ENCODE data around the gene PPP1R12A.
"Not testable (repeated sequence)": the region's sequence is repeated elsewhere in the genome, so short reads cannot be mapped to it uniquely, and the experiment has no call there.

The PPP1R12A gene

DNA sequence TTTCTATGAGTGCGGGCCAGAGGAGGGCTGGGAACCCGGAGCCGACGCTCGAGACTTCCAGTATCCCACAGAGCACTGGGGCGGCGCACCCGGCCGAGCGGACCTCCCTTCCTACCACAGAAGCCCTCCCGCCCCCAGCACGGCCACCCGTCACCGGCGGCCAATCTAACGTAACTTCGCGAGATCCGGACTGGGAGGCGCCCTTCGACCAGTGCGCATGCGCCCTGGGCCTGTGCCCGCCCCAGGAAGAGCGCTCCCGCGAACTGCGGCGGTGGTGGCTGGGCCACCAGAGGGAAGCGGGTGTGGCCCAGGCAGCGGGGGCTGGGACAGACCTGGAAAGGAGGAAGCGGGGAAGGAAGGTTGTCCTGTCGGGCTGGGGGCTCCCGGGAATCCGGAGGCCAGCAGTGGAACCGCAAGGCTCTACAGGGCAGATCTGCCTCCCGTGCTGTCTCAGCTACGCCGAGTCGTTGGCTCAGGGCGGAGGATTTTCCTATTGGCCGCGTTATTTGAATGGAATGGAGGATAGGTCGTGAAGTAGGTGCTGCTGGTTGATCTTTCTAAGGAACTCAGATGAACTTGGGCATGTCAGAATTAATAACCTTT, at the start of gene PPP1R12A:
Gene PPP1R12A, minus strand, starts transcription at position 77 of the 603 bp plus-strand sequence. CDS start 166 bp downstream, outside the sequence.
- DNase-seq, result peak; percentile 90

- DNase-seq, result no peak
Measured at GRCh38 chr12:79983986-79984620, 49.2 kb upstream of the PPP1R12A start.

- no peak for DNase-seq
Measured at GRCh38 chr12:79983492-79983891, 48.6 kb upstream of the PPP1R12A start.

GRCh38 chr12:79982086-79983062, 47.5 kb upstream of the PPP1R12A start:
- no peak for DNase-seq

- no peak for DNase-seq
Measured at GRCh38 chr12:79978692-79979091, 43.8 kb upstream of the PPP1R12A start.

DNA sequence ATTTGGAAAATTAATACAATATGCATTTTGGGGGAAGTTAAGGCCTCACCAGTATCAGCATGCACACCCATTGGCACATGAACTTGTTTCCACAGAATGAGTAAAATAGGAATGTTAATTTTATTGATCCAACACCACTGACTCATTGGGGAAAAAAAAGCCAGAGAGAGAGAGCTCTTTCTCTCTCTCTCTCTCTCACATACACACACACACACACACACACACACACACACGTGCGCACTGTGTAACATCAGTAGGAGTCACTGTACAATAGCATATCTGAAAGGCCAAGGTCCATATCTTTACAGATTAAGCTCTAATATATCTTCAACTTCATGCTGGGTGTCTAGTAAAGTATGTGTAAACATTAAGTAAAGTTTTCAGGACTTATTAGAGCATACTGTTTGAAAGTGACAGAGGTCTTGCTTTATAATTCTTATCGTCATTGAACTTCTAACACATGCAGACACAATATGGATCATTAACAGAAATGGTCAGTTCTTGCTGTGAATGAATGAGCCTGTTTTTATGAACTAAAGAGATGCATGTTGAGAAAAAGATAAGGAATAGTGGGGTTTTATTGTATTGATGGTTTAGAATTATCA, 43.1 kb upstream of the PPP1R12A start:
- not testable (repeated sequence) for DNase-seq

- no peak for DNase-seq
Measured at GRCh38 chr12:79975143-79975542, 40.2 kb upstream of the PPP1R12A start.

GRCh38 chr12:79973801-79974200, 38.9 kb upstream of the PPP1R12A start:
- no peak for DNase-seq

DNA sequence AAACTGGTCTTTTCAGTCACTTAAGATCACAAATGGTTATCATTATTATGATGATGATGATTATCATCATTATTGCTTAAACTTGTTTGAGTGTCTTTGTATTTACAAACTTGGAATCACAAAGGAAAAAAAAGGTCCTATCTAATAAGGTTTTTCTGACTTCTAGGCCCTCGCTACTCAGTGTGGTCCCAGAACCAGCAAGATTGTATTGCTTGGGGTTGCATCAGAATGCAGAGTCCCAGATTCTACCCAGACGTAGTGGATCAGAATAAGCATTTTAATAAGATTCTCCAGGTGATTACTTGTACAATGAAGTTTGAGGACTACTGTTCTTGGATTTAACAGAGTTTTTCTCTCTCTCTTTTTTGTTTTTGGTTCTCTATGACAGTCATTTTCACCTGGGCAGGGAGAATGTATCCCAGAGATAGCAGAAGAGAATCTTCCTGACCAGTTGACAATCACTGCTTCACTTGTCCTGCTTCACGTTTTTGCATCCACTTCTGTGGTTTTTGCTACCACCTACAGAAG, 29.3 kb upstream of the PPP1R12A start:
- no peak for DNase-seq

DNA sequence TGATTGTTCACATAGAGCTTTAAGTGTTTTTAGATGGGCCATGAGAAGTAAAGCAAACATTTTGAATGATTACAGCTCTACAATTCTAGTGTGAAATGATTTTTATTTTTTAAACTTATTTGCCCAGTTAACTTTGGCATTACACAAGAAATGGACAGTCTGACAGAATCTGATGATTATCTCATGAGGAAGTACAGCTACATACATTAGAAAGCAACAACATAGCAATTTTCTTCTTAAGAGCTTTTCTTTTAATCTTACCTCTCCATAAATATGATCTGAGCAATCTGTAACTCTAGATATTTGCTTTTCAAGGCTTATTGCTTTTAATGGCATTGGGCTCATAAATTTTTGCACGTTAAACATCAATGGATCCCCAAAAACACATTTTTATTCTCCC, 26.5 kb upstream of the PPP1R12A start:
- DNase-seq, result no peak

DNA sequence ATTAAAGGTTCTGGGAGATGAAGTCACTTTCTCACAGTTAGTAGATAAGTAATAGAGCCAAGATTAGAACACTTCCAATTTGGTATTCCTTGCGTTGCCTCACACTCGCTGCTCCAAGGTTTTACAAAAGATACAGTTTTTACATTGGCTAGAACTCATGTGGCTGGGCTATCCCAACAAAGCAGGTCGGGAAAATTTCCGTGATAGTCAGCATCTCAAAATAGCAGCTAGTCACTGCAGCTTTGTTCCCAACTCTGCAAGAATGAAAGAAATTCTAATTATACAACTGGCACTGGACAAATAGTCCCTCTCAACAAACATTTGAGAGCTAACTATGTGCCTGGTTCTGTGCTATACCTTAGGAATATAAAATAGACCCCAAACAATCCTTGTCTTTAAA, 24.6 kb upstream of the PPP1R12A start:
- no peak for DNase-seq

GRCh38 chr12:79956896-79957295, 22.0 kb upstream of the PPP1R12A start:
- no peak for DNase-seq

DNA sequence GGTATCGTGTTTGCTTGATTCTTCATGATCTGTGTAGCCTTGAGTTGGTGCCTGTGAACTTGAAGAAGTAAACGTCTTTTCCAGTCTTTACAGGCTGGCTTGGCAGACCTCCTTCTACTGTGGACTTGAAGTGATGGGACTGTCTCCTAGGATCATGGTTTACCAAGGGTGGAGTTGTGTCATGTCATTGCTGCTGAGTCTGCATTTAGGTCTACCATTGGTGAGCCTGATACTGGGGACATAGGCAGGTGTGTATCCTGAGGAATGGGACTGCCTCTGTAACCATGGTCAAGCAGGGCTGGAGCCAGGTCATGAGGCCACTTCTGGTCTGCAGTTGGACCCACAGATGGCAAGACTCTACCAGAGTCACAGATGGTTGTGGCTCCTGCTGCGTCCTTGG, 20.7 kb upstream of the PPP1R12A start:
- DNase-seq, result no peak

DNA sequence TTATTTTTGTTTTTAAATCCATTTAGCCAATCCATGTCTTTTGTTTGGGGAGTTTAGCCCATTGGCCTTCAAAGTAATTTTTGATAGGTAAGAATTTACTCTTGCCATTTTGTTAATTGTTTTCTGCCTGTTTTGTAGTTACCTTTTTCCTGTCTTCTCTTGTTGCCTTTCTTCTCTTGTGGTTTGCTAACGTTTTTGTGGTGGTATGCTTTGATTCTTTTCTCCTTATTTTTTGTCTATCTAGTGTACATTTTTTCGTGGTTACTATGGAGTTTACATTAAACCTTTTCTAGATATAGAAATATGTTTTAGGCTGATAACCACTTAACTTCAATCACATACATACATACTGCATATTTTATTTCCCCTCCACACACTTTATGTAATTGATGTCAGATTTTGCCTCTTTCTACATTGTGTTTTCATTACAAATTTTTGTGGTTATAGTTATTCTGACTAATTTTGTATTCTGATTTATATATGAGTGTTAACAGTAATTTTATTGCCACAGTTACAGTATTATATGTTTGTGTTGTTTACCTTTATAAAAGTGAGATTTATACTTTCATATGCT, 19.2 kb upstream of the PPP1R12A start:
- no peak for DNase-seq

DNA sequence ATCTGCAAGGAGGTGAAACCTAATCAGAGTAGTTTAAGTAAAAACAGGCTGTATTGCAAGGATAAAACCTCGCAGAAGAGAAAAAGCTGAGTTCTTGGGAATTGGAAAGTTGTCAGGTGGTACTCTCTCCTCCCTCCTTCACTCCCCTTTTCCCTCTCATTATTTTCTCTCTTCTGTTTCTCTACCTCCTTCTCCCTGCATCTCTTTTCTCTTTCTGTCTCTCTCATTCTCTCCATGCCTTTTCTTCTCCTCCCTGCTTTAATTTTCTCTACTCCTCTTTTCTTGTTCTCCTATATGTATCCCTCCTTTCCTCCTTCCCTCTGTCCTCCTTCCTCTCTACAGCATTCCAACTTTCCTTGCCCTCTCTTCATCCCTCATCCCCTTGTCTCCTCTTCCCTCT, 14.2 kb upstream of the PPP1R12A start:
- DNase-seq, result no peak

- DNase-seq, result no peak
Measured at GRCh38 chr12:79945433-79945832, 10.5 kb upstream of the PPP1R12A start.

GRCh38 chr12:79944565-79944964, 9.7 kb upstream of the PPP1R12A start:
- no peak for DNase-seq

GRCh38 chr12:79942846-79943245, 7.9 kb upstream of the PPP1R12A start:
- not testable (repeated sequence) for DNase-seq

- no peak for DNase-seq
Measured at GRCh38 chr12:79939728-79940310, 4.9 kb upstream of the PPP1R12A start.

GRCh38 chr12:79938843-79939242, 3.9 kb upstream of the PPP1R12A start:
- DNase-seq, result no peak

- DNase-seq, result no peak
Measured at GRCh38 chr12:79936670-79937069, 1.8 kb upstream of the PPP1R12A start.
